ENCODE data around the gene CDK14.

DNA sequence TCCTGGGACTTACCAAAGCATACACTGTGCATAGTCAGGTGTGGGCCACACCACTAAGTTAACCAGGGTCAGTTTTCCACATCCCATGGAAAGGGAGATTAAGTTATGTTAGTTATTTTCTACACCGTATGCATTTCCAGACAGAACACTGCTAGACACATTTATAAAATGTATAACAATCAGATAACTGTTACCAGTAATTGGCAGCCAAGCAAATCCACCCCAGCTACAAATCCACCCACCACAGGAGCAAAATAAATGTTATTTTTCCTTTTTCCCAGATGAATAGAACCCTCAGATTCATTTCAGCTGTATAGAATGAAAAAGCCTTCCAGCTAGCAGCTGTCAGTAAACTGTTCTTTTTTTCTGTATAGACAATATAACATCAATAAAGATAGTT lies 411.2 kb downstream of the CDK14 start:
- TF ChIP-seq EZH2 (IDR thresholded peaks at IDR 0.05; ENCODE audit: low read length, missing control alignments): no peak
- TF ChIP-seq, protein P1, sequence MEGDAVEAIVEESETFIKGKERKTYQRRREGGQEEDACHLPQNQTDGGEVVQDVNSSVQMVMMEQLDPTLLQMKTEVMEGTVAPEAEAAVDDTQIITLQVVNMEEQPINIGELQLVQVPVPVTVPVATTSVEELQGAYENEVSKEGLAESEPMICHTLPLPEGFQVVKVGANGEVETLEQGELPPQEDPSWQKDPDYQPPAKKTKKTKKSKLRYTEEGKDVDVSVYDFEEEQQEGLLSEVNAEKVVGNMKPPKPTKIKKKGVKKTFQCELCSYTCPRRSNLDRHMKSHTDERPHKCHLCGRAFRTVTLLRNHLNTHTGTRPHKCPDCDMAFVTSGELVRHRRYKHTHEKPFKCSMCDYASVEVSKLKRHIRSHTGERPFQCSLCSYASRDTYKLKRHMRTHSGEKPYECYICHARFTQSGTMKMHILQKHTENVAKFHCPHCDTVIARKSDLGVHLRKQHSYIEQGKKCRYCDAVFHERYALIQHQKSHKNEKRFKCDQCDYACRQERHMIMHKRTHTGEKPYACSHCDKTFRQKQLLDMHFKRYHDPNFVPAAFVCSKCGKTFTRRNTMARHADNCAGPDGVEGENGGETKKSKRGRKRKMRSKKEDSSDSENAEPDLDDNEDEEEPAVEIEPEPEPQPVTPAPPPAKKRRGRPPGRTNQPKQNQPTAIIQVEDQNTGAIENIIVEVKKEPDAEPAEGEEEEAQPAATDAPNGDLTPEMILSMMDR (conservative IDR thresholded peaks at IDR 0.05 in 1 of 2, IDR thresholded peaks at IDR 0.05 in 1 of 2; ENCODE audit: low read depth in 1 of 2, low read length in 2 of 2): no peak

Data from fibroblast of lung (primary cell).